Aorta (tissue), 5 donors: Measurements from ENCODE around the gene GRM5. TPM values are rescaled to one million over a fixed set of nuclear protein-coding genes. Genes with fewer than 3 reads are reported as not detected.
"Not testable (repeated sequence)": the region's sequence is repeated elsewhere in the genome, so short reads cannot be mapped to it uniquely, and the experiment has no call there.

ENCODE experiments used
- ATAC-seq: fragments of 200-7000 bp; cut with Tn5 transposase; one replicate; pipeline ENCODE4 v1.9.1; 2022; ENCODE audit warnings: moderate library complexity; ENCODE audit not compliant: low FRiP score
- DNase-seq, 2 donors: peaks; one replicate each; pipeline ENCODE4 v3.0.0-alpha.2; 2020
- H3K27ac ChIP-seq, 2 donors: one replicate each; pipeline ENCODE4 v1.5.1; 2013; ENCODE audit warnings: low read length in 2 of 2, mild to moderate bottlenecking in 2 of 2, moderate library complexity in 2 of 2, control low read depth in 1 of 2, inconsistent platforms in 1 of 2, low read depth in 1 of 2
- H3K27me3 ChIP-seq, 2 donors: one replicate each; pipeline ENCODE4 v1.6.1; 2013; ENCODE audit warnings: control low read depth in 1 of 2, low read length in 1 of 2, mild to moderate bottlenecking in 1 of 2, moderate library complexity in 1 of 2; ENCODE audit not compliant: insufficient read depth in 2 of 2, control insufficient read depth in 1 of 2
- H3K36me3 ChIP-seq, 2 donors: one replicate each; pipeline ENCODE4 v1.6.1; 2013; ENCODE audit warnings: control low read depth in 1 of 2, low read length in 1 of 2, mild to moderate bottlenecking in 1 of 2; ENCODE audit not compliant: insufficient read depth in 2 of 2, control insufficient read depth in 1 of 2
- H3K4me1 ChIP-seq, 2 donors: one replicate each; pipeline ENCODE4 v1.6.1; 2013; ENCODE audit warnings: low read length in 2 of 2, control low read depth in 1 of 2, mild to moderate bottlenecking in 1 of 2, moderate library complexity in 1 of 2; ENCODE audit not compliant: insufficient read depth in 2 of 2, control insufficient read depth in 1 of 2
- H3K4me3 ChIP-seq, 2 donors: one replicate each; pipeline ENCODE4 v1.5.1; 2013; ENCODE audit warnings: low read length in 2 of 2, control low read depth in 1 of 2, mild to moderate bottlenecking in 1 of 2
- H3K9me3 ChIP-seq: one replicate; pipeline ENCODE4 v1.6.1; 2013; ENCODE audit warnings: mild to moderate bottlenecking, low read length; ENCODE audit not compliant: control insufficient read depth
- WGBS, 2 donors: extraction: QIAGEN DNeasy Blood & Tissue Kit; methylation state at CpG; one replicate each; pipeline ENCODE4 v1.1.7; 2013; 5-methylcytosine and 5-hydroxymethylcytosine counted together
- intact Hi-C, 2 donors: fragments of 100-400 bp; cut with DNase I; formaldehyde crosslinking; loops; one replicate each; pipeline versions ENCODE4 v1.14.2 to v1.15.0; 2022
- polyA plus RNA-seq, 2 donors: library from polyadenylated mRNA; stranded (reverse); fragments of 200-250 nt; gene quantifications; one replicate each; pipeline ENCODE4 v1.2.3, GENCODE V29; 2013
- total RNA-seq, 2 donors: library from RNA; stranded (reverse); fragmentation: NEBNext Ultra II Directional; extraction: Animal tissue kit (Norgen Biotek cat#: 25700); gene quantifications; one replicate each; pipeline ENCODE4 v1.2.1, GENCODE V29; 2021
- donor health status: healthy with polysubstance abuse.
- donor health status: Bipolar disorder and iron deficiency.
- donor health status: DM: no; HTN: no; CAD: no.
- donor health status: DM: no; HTN: no; CAD: no.
- donor health status: DM: yes; HTN: yes; CAD: no.

Gene GRM5
- total and polyA plus RNA-seq, 4 donors = 0.31 to 4.3 (median 3.4) TPM; not detected in 1

DNA sequence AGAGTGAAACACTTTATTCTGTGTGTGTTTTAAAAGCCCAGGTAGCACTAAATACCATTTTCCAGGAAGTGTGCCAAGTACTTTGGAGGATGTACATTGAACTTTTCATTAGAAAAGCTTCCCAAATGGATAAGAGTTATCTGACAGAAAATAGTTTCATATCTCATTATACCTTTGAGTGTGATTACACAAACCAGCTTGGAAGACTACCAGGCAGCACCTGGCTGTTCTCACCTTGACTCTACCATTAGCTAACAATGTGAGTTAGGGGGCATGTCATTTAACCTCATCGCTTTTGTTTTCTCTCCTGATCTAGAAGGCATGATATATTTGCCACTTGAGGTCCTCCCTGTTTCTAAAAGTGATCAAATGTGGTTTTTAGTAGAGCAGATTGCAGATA, 50.2 kb downstream of the GRM5 start:
- intact Hi-C loops = no loop called here
- no peak overlapping the region for H3K27ac ChIP-seq
- no peaks in the 10 kb centered on the region for H3K27me3 ChIP-seq
- H3K36me3 ChIP-seq = no peaks in the 10 kb centered on the region
- ATAC-seq = no peak
- H3K4me1 ChIP-seq = no peaks in the 10 kb centered on the region
- 46 to 52% methylated on average over 1 of the region's 1 CpG for WGBS, 2 donors
- no peak overlapping the region for H3K4me3 ChIP-seq
- H3K9me3 ChIP-seq = no peaks in the 10 kb centered on the region
- DNase-seq = no peak

DNA sequence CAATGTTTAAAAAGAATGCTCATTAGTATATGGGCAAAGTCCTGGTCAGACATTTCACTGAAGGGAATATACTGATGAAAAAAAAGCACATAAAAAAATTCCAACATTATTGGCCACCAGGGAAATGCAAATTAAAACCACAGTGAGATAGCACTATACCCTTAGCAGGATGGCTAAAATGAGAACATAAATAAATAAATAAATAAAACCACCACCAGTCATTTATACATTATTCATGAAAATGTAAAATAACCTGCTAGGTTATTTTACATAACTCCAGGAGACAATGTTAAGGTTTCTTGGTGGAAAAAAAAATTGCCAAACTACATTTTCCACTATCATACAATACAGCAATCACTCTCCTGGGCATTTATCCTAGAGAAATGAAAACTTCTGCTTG, 64.9 kb downstream of the GRM5 start:
- H3K9me3 ChIP-seq, DNase-seq, ATAC-seq, H3K4me1 ChIP-seq, H3K27me3 ChIP-seq, H3K4me3 ChIP-seq, intact Hi-C loops, H3K27ac ChIP-seq, H3K36me3 ChIP-seq: not testable (repeated sequence)

DNA sequence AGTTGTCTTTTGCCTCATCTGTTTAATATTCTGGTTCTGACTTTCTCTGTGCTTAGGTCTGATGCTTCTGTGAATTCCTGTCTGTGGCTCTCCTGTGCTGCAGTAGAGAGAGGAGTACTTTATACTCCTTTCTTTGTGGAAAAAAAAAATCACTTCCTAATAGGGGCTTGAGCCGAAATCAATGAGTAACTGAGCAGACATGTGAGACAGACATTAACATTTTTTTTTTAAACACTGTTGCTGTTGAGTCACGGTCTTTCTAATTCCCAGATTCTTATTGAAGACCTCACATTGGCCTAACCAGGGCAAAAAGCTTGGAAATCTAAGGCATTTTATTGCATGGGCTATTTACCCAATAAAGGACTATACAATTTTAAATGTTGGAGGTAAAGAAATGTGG, 86.1 kb downstream of the GRM5 start:
- H3K27ac ChIP-seq = no peak overlapping the region
- H3K4me3 ChIP-seq = no peak overlapping the region
- no peaks in the 10 kb centered on the region for H3K9me3 ChIP-seq
- H3K4me1 ChIP-seq = no peaks in the 10 kb centered on the region
- no peaks in the 10 kb centered on the region for H3K27me3 ChIP-seq
- H3K36me3 ChIP-seq = no peaks in the 10 kb centered on the region
- DNase-seq (no peak), ATAC-seq (no peak)
- WGBS, 2 donors = 46 to 50% methylated on average over 2 of the region's 2 CpGs
- intact Hi-C loops = no loop called here

DNA sequence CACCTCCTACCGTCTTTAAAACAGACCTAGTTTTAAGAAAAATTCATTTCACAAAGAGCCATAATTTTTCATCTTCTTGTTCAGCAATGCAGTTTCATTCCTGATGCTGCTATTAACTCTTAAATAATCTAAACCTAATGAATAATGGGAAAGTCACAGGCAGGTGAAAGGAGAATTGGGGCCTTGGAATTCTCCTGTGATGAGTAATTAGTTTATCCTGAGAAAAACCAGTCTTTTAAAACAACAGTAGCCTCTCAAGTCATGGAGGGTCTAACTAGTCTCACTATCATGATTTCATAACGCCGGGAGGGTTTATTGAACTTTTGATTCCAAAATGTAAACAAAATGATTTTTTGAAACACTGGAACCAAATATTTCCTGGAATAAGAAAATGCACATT, 86.8 kb downstream of the GRM5 start:
- intact Hi-C loops, H3K9me3 ChIP-seq, H3K36me3 ChIP-seq, H3K27ac ChIP-seq, H3K4me3 ChIP-seq, H3K4me1 ChIP-seq, ATAC-seq, DNase-seq, H3K27me3 ChIP-seq: not testable (repeated sequence)
- 65 to 79% methylated on average over 3 of the region's 3 CpGs for WGBS, 2 donors

DNA sequence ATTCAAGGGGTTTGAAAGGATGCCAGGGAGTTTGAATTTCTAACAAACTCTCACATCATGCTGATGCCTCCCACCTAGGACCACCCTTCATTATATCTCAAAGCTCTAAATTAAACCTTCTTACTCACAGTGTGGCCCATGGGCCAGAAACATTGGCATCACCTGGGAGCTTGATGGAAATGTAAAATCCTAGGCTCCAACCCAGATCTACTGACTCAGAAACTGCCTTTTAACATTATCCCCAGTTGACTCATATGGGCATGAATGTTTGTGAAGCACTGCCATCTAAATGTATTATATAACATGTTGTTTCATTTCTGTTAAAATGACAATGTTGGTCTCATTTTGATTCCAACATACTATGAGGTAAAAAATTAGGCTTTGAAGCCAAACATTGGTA, 90.3 kb downstream of the GRM5 start:
- DNase-seq, H3K27me3 ChIP-seq, H3K27ac ChIP-seq, ATAC-seq, H3K36me3 ChIP-seq, intact Hi-C loops, H3K4me3 ChIP-seq, H3K9me3 ChIP-seq, H3K4me1 ChIP-seq: not testable (repeated sequence)

DNA sequence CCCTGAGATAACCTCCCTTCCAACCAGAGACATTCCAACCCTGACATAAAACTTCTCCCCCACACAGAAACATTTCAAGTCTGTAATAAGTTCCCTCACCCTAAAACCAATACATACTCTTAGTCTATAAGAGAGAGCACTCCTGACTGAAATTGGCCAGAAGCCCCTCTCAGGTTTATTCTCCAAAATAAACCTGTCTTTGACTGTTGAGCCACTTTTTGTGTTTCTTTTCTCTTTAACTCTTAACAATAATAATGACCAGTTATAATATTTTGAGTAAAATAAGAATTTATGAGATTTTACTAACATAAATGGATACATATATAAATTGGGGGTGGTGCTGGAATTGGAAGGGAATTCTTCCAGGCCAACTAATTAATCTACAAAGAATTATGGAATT, 93.6 kb downstream of the GRM5 start:
- no peak for ATAC-seq
- H3K36me3 ChIP-seq = no peaks in the 10 kb centered on the region
- no peak for DNase-seq
- intact Hi-C loops = no loop called here
- no peak overlapping the region for H3K27ac ChIP-seq
- no peaks in the 10 kb centered on the region for H3K4me1 ChIP-seq
- no peaks in the 10 kb centered on the region for H3K27me3 ChIP-seq
- H3K4me3 ChIP-seq = no peak overlapping the region
- H3K9me3 ChIP-seq = no peaks in the 10 kb centered on the region

DNA sequence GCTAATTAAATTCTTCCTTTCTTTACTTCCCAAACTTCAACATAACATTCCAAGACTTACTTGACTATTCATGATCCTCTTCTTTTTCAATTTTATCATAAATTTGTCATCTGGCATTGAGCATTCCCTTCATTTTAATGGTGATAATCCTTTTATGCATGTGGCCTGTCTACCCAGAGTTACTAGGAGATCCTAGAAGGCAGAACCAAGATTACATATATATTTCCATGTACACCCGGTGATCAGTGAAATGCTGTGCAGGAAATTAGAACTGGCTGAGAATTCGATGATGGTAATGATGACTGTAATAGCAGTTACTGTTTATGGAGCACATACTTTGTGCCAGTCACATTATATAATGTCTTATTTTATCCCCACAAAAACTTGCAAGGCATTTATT, 104.2 kb downstream of the GRM5 start:
- H3K27ac ChIP-seq, H3K4me3 ChIP-seq, H3K36me3 ChIP-seq, H3K9me3 ChIP-seq, H3K27me3 ChIP-seq, intact Hi-C loops, ATAC-seq, H3K4me1 ChIP-seq, DNase-seq: not testable (repeated sequence)
- 69 to 71% methylated on average over 2 of the region's 2 CpGs for WGBS, 2 donors

DNA sequence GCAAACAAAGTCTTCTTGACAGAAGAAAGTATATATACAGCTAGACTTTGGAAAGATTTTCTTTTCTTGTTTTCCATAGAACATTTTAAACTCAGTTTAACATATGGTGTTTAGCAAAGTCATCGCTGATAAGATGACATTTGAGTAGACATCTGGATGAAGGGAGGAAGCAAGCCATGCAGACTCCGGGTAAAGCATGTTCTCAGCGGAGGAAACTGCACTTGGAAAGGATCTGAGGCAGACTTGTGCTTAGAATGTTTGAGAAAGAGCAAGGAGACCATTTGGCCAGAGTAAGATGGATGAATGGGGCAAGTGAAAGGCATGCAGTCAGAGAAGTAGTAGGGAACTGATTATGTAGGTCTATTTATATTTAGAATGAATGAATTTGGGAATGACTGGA, 105.9 kb downstream of the GRM5 start:
- H3K9me3 ChIP-seq, H3K27me3 ChIP-seq, ATAC-seq, H3K4me3 ChIP-seq, DNase-seq, intact Hi-C loops, H3K36me3 ChIP-seq, H3K4me1 ChIP-seq, H3K27ac ChIP-seq: not testable (repeated sequence)
- WGBS, 2 donors = 7 to 28% methylated on average over 3 of the region's 3 CpGs

DNA sequence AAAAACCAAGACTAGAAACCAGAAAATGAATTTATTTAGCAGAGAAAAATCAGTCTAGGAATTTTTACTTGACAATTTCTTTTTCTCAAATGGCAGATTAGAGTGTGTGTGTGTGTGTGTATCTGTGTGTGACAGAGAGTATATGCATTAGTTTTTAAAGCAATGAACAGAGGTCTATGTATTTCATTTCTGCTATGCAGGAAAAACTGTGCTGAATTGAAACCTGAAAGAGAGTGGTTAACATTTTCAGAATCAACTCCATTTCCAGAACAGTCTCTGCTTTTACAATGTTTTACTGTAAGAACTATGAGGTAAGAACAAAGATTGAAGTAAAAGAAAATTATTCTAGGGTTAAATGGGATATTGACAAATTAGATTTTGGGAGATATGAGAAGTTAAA, 114.8 kb downstream of the GRM5 start:
- intact Hi-C loops = no loop called here
- no peak overlapping the region for H3K27ac ChIP-seq
- no peaks in the 10 kb centered on the region for H3K27me3 ChIP-seq
- H3K9me3 ChIP-seq = no peaks in the 10 kb centered on the region
- DNase-seq (no peak), ATAC-seq (no peak)
- no peaks in the 10 kb centered on the region for H3K36me3 ChIP-seq
- no peaks in the 10 kb centered on the region for H3K4me1 ChIP-seq
- H3K4me3 ChIP-seq = no peak overlapping the region

DNA sequence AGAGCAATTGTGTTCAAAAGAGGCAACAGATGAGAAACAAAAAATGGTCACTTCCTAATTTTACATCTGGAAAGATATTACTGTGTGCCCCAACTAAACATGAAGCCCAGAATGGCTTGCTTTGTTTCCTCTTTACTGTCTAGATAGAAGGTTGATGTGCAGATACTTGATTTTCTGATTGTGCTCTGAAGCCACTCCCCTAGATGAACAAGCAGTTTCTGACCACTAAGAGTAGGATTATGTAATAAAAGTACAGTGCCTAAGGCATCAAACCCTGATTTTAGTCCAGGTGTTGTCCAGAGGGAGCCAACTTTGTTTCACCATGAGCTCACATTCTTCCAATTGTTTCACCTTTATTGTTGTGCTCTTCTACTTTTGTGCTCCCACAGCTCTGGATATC, 116.9 kb downstream of the GRM5 start:
- H3K4me3 ChIP-seq, H3K36me3 ChIP-seq, ATAC-seq, H3K27me3 ChIP-seq, H3K4me1 ChIP-seq, intact Hi-C loops, DNase-seq, H3K27ac ChIP-seq, H3K9me3 ChIP-seq: not testable (repeated sequence)
